ENCODE data around the gene NEDD4L.

DNA sequence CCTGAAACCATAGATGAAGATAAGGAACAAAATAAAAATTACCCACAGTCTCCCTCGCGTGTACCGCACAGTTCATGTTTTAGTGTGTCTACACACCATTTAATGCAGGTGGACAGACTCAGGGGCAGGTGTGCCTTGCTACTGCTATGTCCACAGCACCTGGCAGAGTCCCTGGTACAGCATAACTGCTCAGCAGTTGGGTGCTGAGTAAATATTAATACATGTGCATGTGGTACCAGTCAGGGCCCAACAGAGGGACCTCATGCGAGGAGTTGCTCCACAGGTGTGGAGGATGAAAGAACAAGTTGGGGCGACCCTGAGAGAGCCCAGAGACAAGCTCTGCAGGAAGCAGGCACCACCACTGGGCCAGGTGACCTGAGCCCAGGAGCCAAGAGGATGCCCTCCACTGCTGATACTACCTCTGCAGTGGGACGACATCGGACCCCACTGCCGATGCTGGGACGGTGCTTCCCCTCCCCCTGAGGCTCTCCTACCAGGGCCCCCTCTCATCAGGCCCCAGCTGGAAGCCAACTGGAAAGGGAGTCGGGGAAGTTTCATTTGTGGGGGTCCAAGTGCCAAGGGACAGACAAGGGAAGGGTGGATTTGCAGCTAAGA is 100.8 kb downstream of the NEDD4L start:
- TF ChIP-seq HCFC1 (IDR thresholded peaks at IDR 0.05; ENCODE audit: low read length) (no peak), DPF2 (IDR thresholded peaks at IDR 0.05) (no peak), RCOR1 (conservative IDR thresholded peaks at IDR 0.05; ENCODE audit: low read depth, low read length) (no peak), CTCF (IDR thresholded peaks at IDR 0.05 in 2 of 3, conservative IDR thresholded peaks at IDR 0.05 in 1 of 3; ENCODE audit: control insufficient read depth in 2 of 3, extremely low read depth in 1 of 3, insufficient read depth in 1 of 3, low read depth in 3 of 3, low read length in 3 of 3) (no peak), ZBTB33 (IDR thresholded peaks at IDR 0.05) (no peak), ZNF274 (IDR thresholded peaks at IDR 0.05; ENCODE audit: insufficient read depth, insufficient read length) (no peak), SIN3A (IDR thresholded peaks at IDR 0.05; ENCODE audit: low read depth, low read length) (no peak), SMC3 (IDR thresholded peaks at IDR 0.05; ENCODE audit: borderline replicate concordance, low read length) (no peak), STAT1 (conservative IDR thresholded peaks at IDR 0.05) (no peak), POLR2AphosphoS5 (IDR thresholded peaks at IDR 0.05; ENCODE audit: low read length) (no peak), CEBPZ (IDR thresholded peaks at IDR 0.05; ENCODE audit: low read depth, low read length) (no peak), POLR2A (IDR thresholded peaks at IDR 0.05; ENCODE audit: low read depth, low read length) (no peak), ZSCAN29 (IDR thresholded peaks at IDR 0.05) (no peak)
- TF ChIP-seq, protein P1, sequence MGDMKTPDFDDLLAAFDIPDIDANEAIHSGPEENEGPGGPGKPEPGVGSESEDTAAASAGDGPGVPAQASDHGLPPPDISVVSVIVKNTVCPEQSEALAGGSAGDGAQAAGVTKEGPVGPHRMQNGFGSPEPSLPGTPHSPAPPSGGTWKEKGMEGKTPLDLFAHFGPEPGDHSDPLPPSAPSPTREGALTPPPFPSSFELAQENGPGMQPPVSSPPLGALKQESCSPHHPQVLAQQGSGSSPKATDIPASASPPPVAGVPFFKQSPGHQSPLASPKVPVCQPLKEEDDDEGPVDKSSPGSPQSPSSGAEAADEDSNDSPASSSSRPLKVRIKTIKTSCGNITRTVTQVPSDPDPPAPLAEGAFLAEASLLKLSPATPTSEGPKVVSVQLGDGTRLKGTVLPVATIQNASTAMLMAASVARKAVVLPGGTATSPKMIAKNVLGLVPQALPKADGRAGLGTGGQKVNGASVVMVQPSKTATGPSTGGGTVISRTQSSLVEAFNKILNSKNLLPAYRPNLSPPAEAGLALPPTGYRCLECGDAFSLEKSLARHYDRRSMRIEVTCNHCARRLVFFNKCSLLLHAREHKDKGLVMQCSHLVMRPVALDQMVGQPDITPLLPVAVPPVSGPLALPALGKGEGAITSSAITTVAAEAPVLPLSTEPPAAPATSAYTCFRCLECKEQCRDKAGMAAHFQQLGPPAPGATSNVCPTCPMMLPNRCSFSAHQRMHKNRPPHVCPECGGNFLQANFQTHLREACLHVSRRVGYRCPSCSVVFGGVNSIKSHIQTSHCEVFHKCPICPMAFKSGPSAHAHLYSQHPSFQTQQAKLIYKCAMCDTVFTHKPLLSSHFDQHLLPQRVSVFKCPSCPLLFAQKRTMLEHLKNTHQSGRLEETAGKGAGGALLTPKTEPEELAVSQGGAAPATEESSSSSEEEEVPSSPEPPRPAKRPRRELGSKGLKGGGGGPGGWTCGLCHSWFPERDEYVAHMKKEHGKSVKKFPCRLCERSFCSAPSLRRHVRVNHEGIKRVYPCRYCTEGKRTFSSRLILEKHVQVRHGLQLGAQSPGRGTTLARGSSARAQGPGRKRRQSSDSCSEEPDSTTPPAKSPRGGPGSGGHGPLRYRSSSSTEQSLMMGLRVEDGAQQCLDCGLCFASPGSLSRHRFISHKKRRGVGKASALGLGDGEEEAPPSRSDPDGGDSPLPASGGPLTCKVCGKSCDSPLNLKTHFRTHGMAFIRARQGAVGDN (IDR thresholded peaks at IDR 0.05), result no peak
